ENCODE data around the gene PCDHA5.
"Not testable (repeated sequence)": the region's sequence is repeated elsewhere in the genome, so short reads cannot be mapped to it uniquely, and the experiment has no call there.

PCDHA5 gene

DNA sequence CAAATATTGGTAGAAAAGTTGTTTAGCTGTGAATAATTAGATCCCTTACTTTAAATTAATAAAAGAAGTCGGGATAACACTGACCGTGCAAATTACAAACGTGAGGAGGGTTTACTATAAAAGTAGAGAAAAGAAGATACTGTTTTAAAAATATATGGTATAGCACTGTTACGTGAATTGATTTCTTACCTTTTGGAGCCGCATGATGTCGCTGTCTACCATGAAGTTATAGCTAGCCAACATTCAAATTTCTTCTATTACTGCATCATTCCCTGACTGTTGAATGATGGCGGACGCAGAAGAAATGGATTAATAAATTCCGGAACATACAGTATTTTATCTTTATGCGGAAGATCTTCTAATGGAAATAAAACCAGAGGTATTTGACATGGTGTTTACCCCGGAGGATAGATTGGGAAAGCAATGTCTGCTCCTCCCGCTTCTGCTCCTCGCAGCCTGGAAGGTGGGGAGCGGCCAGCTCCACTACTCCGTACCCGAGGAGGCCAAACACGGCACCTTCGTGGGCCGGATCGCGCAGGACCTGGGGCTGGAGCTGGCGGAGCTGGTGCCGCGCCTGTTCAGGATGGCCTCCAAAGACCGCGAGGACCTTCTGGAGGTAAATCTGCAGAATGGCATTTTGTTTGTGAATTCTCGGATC is 6.4 kb downstream of the PCDHA5 start, which contains the start of gene PCDHA6:
Gene PCDHA6 (plus strand): TSS at position 257 of the 658 bp plus-strand sequence. CDS start 132 bp downstream, at position 389.
- no peak for DNase-seq

DNA sequence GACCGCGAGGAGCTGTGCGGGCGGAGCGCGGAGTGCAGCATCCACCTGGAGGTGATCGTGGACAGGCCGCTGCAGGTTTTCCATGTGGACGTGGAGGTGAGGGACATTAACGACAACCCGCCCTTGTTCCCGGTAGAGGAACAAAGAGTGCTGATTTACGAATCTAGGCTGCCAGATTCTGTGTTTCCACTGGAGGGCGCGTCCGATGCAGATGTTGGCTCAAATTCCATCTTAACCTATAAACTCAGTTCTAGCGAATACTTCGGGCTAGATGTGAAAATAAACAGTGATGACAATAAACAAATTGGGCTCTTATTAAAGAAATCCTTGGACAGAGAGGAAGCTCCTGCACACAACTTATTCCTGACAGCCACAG is 6.9 kb downstream of the PCDHA5 start:
- DNase-seq = no peak

DNA sequence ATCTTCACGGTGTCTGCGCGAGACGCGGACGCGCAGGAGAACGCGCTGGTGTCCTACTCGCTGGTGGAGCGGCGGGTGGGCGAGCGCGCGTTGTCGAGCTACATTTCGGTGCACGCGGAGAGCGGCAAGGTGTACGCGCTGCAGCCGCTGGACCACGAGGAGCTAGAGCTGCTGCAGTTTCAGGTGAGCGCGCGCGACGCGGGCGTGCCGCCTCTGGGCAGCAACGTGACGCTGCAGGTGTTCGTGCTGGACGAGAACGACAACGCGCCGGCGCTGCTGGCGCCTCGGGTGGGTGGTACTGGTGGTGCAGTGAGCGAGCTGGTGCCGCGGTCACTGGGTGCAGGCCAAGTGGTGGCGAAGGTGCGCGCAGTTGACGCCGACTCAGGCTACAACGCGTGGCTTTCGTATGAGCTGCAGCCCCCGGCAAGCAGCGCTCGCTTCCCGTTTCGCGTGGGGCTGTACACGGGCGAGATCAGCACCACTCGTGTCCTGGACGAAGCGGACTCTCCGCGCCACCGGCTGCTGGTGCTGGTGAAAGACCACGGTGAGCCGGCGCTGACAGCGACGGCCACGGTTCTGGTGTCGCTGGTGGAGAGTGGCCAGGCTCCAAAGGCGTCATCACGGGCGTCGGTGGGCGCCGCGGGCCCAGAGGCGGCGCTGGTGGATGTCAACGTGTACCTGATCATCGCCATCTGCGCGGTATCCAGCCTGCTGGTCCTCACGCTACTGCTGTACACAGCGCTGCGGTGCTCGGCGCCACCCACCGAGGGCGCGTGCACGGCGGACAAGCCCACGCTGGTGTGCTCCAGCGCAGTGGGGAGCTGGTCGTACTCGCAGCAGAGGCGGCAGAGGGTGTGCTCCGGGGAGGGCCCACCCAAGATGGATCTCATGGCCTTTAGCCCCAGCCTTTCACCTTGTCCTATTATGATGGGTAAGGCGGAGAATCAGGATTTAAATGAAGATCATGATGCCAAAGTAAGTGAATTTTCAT is 8.4 kb downstream of the PCDHA5 start:
- not testable (repeated sequence) for DNase-seq

DNA sequence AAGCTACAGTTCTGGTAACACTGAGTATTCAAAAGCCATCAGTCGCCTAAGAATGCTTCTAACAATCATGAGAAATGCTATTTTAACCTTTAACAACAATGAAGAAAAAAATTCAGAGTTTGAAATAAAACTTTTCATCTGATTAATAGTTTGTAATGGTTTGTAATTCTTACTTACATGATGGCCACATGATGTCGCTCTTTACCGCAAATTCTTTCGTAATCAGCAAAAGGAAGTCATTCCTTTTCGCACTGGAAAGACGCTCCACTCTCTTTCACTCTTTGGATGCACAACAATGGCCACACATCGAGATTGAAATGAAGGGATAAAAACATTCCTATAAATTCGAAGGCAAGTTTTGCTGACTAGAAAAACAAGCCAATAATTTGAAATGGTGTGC is 12.6 kb downstream of the PCDHA5 start, which contains the start of gene PCDHA7:
Gene PCDHA7 (plus strand): TSS at position 277 of the 400 bp plus-strand sequence. CDS start 115 bp downstream, at position 392.
- DNase-seq = no peak

DNA sequence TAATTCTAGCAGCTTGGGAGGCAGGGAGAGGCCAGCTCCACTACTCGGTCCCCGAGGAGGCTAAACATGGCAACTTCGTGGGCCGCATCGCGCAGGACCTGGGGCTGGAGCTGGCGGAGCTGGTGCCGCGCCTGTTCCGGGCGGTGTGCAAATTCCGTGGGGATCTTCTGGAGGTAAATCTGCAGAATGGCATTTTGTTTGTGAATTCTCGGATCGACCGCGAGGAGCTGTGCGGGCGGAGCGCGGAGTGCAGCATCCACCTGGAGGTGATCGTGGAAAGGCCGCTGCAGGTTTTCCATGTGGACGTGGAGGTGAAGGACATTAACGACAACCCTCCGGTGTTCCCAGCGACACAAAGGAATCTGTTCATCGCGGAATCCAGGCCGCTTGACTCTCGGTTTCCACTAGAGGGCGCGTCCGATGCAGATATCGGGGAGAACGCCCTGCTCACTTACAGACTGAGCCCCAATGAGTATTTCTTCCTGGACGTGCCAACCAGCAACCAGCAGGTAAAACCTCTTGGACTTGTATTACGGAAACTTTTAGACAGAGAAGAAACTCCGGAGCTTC is 13.1 kb downstream of the PCDHA5 start:
- not testable (repeated sequence) for DNase-seq

DNA sequence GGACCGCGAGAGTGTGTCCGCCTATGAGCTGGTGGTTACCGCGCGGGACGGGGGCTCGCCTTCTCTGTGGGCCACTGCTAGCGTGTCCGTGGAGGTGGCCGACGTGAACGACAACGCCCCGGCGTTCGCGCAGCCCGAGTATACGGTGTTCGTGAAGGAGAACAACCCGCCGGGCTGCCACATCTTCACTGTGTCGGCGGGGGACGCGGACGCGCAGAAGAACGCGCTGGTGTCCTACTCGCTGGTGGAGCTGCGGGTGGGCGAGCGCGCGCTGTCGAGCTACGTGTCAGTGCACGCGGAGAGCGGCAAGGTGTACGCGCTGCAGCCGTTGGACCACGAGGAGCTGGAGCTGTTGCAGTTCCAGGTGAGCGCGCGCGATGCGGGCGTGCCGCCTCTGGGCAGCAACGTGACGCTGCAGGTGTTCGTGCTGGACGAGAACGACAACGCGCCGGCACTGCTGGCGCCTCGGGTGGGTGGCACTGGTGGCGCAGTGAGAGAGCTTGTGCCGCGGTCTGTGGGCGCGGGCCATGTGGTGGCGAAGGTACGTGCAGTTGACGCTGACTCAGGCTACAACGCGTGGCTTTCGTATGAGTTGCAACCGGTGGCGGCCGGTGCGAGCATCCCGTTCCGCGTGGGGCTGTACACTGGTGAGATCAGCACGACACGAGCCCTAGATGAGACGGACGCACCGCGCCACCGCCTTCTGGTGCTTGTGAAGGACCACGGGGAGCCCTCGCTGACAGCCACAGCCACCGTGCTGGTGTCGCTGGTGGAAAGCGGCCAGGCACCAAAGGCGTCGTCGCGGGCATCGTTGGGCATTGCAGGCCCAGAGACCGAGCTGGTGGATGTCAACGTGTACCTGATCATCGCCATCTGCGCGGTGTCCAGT is 14.5 kb downstream of the PCDHA5 start:
- DNase-seq = no peak

DNA sequence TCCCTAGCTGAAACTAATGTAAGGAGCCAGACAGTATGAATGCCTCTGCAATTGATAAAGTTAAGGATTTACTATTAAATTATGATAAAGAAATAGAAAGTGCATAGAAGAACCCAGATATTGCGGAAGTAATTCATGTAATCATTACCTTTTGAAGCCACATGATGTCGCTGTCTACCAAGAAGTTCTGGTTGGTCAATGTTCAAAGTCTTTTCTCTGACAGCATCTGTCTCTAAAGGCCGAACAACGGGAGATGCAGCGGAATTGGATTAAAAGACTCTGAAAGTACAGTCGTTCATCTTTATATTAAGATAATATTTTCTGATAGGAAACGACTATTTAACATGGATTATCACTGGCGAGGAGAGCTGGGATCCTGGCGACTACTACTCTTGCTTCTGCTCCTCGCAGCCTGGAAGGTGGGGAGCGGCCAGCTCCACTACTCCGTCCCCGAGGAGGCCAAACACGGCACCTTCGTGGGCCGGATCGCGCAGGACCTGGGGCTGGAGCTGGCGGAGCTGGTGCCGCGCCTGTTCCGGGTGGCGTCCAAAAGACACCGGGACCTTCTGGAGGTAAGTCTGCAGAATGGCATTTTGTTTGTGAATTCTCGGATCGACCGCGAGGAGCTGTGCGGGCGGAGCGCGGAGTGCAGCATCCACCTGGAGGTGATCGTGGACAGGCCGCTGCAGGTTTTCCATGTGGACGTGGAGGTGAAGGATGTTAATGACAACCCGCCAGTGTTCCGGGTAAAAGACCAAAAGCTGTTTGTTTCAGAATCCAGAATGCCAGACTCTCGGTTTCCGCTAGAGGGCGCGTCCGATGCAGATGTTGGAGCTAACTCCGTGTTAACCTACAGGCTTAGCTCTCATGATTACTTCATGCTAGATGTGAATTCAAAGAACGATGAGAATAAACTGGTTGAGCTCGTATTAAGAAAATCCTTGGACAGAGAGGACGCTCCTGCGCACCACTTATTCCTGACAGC is 19.9 kb downstream of the PCDHA5 start, which contains the start of gene PCDHA8:
Gene PCDHA8 (plus strand): TSS at position 210 of the 985 bp plus-strand sequence. CDS start 135 bp downstream, at position 345.
- no peak for DNase-seq

DNA sequence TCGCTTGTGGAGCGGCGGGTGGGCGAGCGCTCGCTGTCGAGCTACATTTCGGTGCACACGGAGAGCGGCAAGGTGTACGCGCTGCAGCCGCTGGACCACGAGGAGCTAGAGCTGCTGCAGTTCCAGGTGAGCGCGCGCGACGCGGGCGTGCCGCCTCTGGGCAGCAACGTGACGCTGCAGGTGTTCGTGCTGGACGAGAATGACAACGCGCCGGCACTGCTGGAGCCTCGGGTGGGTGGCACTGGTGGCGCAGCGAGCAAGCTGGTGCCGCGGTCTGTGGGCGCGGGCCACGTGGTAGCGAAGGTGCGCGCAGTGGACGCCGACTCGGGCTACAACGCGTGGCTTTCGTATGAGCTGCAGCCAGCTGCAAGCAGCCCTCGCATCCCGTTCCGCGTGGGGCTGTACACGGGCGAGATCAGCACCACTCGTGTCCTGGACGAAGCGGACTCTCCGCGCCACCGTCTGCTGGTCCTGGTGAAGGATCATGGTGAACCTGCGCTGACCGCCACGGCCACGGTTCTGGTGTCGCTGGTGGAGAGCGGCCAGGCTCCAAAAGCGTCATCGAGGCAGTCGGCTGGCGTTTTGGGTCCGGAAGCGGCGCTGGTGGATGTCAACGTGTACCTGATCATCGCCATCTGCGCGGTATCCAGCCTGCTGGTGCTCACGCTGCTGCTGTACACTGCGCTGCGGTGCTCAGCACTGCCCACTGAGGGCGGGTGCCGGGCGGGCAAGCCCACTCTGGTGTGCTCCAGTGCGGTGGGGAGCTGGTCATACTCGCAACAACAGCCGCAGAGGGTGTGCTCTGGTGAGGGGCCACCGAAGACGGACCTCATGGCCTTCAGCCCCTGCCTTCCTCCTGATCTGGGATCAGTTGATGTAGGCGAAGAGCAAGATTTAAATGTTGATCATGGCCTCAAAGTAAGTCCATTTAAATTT is 21.7 kb downstream of the PCDHA5 start:
- no peak for DNase-seq

DNA sequence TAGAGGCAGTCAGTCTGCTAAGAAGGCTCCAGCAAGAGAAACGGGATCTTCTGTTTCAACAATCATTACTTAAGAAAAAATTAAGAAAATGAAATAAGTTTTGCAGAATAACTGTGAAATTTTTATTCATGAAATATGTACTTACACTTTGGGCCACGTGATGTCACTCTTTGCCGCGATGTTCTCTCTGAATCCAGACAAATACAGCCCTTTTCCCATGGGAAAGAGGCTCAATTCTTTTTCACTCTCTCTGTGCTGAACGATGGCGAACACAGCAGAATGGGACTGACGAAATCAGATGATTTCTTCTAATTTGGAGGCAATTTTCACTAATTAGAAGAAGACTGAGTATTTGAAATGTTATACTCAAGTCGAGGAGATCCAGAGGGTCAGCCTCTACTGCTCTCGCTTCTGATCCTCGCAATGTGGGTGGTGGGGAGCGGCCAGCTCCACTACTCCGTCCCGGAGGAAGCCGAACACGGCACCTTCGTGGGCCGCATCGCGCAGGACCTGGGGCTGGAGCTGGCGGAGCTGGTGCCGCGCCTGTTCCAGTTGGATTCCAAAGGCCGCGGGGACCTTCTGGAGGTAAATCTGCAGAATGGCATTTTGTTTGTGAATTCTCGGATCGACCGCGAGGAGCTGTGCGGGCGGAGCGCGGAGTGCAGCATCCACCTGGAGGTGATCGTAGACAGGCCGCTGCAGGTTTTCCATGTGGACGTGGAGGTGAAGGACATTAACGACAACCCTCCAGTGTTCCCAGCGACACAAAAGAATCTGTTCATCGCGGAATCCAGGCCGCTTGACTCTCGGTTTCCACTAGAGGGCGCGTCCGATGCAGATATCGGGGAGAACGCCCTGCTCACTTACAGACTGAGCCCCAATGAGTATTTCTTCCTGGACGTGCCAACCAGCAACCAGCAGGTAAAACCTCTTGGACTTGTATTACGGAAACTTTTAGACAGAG is 27.0 kb downstream of the PCDHA5 start, which contains the start of gene PCDHA9:
Gene PCDHA9 (plus strand): TSS at position 244 of the 964 bp plus-strand sequence. CDS start 114 bp downstream, at position 358.
- not testable (repeated sequence) for DNase-seq

DNA sequence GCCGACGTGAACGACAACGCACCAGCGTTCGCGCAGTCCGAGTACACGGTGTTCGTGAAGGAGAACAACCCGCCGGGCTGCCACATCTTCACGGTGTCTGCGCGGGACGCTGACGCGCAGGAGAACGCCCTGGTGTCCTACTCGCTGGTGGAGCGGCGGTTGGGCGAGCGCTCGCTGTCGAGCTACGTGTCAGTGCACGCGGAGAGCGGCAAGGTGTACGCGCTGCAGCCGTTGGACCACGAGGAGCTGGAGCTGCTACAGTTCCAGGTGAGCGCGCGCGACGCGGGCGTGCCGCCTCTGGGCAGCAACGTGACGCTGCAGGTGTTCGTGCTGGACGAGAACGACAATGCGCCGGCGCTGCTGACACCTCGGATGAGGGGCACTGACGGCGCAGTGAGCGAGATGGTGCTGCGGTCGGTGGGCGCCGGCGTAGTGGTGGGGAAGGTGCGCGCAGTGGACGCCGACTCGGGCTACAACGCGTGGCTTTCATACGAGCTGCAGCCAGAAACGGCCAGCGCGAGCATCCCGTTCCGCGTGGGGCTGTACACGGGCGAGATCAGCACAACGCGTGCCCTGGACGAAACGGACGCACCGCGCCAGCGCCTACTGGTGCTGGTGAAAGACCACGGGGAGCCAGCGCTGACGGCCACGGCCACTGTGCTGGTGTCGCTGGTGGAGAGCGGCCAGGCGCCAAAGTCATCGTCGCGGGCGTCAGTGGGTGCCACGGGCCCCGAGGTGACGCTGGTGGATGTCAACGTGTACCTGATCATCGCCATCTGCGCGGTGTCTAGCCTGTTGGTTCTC is 28.6 kb downstream of the PCDHA5 start:
- not testable (repeated sequence) for DNase-seq

DNA sequence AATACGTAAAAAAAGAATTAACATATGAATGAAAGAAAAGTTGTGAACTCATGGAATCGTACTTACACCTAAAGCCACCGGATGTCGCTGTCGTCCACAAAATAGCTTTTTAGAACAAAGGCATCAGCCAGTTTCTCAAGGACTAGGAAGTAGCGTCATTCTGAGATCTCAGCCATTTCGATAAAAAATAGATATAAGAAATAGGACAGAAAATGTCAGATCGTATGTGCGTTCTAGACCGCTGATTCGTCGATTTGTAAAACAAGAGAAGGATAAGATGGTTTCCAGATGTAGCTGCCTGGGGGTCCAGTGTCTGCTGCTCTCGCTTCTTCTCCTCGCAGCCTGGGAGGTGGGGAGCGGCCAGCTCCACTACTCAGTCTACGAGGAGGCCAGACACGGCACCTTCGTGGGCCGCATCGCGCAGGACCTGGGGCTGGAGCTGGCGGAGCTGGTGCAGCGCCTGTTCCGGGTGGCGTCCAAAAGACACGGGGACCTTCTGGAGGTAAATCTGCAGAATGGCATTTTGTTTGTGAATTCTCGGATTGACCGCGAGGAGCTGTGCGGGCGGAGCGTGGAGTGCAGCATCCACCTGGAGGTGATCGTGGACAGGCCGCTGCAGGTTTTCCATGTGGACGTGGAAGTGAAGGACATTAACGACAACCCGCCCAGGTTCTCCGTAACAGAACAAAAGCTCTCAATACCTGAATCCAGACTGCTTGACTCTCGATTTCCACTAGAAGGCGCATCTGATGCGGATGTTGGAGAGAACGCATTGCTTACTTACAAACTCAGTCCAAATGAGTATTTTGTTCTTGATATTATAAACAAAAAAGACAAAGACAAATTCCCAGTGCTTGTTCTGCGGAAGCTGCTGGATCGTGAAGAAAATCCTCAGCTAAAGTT is 34.6 kb downstream of the PCDHA5 start, which contains the start of gene PCDHA10:
Gene PCDHA10 (plus strand): TSS at position 126 of the 903 bp plus-strand sequence. CDS start 152 bp downstream, at position 278.
- no peak for DNase-seq

DNA sequence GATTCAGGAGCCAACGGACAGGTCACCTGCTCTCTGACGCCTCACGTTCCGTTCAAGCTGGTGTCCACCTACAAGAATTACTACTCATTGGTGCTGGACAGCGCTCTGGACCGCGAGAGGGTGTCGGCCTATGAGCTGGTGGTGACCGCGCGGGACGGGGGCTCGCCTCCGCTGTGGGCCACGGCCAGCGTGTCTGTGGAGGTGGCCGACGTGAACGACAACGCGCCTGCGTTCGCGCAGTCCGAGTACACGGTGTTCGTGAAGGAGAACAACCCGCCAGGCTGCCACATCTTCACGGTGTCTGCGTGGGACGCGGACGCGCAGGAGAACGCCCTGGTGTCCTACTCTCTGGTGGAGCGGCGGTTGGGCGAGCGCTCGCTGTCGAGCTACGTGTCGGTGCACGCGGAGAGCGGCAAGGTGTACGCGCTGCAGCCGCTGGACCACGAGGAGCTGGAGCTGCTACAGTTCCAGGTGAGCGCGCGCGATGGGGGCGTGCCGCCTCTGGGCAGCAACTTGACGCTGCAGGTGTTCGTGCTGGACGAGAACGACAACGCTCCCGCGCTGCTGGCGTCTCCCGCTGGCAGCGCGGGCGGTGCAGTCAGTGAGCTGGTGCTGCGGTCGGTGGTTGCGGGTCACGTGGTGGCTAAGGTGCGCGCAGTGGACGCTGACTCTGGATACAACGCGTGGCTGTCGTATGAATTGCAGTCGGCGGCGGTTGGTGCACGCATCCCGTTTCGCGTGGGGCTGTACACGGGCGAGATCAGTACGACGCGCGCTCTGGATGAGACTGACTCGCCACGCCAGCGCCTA is 36.0 kb downstream of the PCDHA5 start:
- DNase-seq = no peak

DNA sequence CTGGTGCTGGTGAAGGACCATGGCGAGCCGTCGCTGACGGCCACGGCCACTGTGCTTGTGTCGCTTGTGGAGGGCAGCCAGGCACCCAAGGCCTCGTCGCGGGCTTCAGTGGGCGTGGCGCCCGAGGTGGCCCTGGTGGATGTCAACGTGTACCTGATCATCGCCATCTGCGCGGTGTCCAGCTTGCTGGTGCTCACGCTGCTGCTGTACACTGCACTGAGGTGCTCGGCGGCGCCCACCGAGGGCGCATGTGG is 36.5 kb downstream of the PCDHA5 start:
- no peak for DNase-seq

DNA sequence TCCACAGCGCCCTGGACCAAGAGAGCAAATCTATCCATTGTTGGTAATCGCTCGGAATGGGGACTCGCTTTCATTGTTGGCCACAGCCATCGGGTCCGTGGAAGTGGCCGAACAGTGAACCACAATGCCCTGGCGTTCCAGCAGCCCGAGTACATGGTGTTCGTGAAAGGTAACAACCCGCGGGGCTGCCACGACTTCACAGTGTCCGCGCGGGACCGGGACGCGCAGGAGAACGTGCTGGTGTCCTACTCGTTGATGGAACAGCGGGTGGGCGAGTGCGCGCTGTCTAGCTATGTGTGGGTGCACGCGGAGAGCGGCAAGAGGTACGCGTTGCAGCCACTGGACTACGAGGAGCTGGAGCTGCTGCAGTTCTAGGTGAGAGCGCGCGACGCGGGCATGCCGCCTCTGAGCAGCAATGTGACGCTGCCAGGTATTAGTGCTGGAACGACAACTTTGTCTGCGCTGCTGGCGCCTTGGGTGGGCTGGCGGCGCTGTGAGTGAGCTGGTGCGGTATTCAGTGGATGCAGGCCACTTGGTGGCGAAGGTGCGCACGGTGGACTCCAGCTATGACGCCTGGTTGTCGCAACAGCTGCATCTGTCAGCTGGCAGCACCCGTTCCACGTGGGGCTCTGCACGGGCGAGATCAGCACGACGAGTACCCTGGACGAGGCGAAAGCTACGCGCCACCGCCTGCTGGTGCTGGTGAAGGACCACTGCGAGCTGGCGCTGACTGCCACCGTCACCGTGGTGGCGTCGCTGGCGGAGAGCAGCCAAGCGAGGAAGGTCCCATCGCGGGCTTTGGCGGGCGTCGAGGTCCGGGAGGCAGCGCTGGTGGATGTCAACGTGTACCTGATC is 41.3 kb downstream of the PCDHA5 start:
- no peak for DNase-seq
